GM03348 (cell line): ENCODE results near the gene EZR.

Experiments used
- DNase-seq: peaks from one replicate; pipeline ENCODE4 v3.0.0; 2012; ENCODE audit warnings: low spot score

EZR gene

GRCh38 chr6:158775832-158776231 is 43.3 kb downstream of the EZR start:
- no peak for DNase-seq

- no peak for DNase-seq
Observed at GRCh38 chr6:158774717-158775449, 44.3 kb downstream of the EZR start.

GRCh38 chr6:158773581-158774449 is 45.4 kb downstream of the EZR start:
- DNase-seq = no peak

GRCh38 chr6:158772851-158773371 is 46.3 kb downstream of the EZR start:
- DNase-seq = peak; percentile 64

- DNase-seq = no peak
Observed at GRCh38 chr6:158772172-158772571, 47.0 kb downstream of the EZR start.

- DNase-seq = no peak
Observed at GRCh38 chr6:158771399-158772152, 47.6 kb downstream of the EZR start.

- DNase-seq = no peak
Observed at GRCh38 chr6:158770533-158771330, 48.4 kb downstream of the EZR start.

GRCh38 chr6:158769771-158770432 is 49.3 kb downstream of the EZR start:
- DNase-seq = no peak

GRCh38 chr6:158769234-158769770 is 49.9 kb downstream of the EZR start:
- DNase-seq = no peak

- no peak for DNase-seq
Observed at GRCh38 chr6:158768436-158768835, 50.7 kb downstream of the EZR start.

- DNase-seq = no peak
Observed at GRCh38 chr6:158767709-158768108, 51.5 kb downstream of the EZR start.

GRCh38 chr6:158766621-158767455 is 52.3 kb downstream of the EZR start:
- DNase-seq = no peak

GRCh38 chr6:158765499-158766068 is 53.6 kb downstream of the EZR start:
- no peak for DNase-seq

- DNase-seq = no peak
Observed at GRCh38 chr6:158764926-158765325, 54.2 kb downstream of the EZR start.

GRCh38 chr6:158764183-158764849 is 54.9 kb downstream of the EZR start:
- DNase-seq = no peak

GRCh38 chr6:158763434-158764182 is 55.6 kb downstream of the EZR start:
- DNase-seq = no peak

- DNase-seq = no peak
Observed at GRCh38 chr6:158762787-158763433, 56.3 kb downstream of the EZR start.

- no peak for DNase-seq
Observed at GRCh38 chr6:158761746-158762145, 57.4 kb downstream of the EZR start.
